Astrocyte (in vitro differentiated cells and primary cell): ENCODE data around the gene PDE4DIP.
"Not testable (repeated sequence)": the region's sequence is repeated elsewhere in the genome, so short reads cannot be mapped to it uniquely, and the experiment has no call there.

Experiments
- EZH2 ChIP-seq: IDR thresholded peaks from 2 replicates; pipeline ENCODE4 v1.6.1; 2012; ENCODE audit warnings: mild to moderate bottlenecking, low read length, inconsistent platforms; ENCODE audit not compliant: insufficient read depth
- TF ChIP-seq, protein P1 (sequence below): IDR thresholded peaks from 2 replicates; pipeline ENCODE4 v1.5.1; 2011; ENCODE audit warnings: low read depth, mild to moderate bottlenecking, inconsistent platforms, low read length, moderate library complexity; ENCODE audit not compliant: insufficient read depth

DNA sequence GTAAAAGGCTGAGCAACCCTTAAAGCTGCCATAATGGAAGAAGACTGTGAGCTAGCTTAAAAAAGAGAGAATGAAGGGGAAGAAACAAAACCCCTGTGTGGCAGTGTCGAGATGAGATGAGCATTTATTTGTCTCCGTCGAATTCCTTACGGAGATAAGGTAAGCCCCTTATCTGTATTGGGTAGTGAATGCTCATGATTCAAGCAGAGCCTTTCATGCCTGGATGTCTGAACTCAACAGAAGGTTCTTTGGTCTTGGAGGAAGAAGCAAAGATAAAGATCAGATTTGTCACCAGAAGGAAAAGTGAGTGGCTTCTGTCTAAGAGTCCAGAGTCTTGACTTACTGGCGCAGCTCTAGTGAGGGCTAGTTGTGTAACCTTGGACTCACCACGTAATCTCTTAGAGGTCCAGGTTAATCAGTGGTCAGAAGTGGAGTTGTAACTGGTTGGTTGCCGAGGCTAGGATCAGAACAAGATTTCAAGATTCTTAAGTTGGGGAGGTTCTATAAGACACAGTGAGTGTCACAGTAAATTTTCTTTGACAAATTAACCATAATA lies 146.1 kb downstream of the PDE4DIP start:
- TF ChIP-seq, protein P1, sequence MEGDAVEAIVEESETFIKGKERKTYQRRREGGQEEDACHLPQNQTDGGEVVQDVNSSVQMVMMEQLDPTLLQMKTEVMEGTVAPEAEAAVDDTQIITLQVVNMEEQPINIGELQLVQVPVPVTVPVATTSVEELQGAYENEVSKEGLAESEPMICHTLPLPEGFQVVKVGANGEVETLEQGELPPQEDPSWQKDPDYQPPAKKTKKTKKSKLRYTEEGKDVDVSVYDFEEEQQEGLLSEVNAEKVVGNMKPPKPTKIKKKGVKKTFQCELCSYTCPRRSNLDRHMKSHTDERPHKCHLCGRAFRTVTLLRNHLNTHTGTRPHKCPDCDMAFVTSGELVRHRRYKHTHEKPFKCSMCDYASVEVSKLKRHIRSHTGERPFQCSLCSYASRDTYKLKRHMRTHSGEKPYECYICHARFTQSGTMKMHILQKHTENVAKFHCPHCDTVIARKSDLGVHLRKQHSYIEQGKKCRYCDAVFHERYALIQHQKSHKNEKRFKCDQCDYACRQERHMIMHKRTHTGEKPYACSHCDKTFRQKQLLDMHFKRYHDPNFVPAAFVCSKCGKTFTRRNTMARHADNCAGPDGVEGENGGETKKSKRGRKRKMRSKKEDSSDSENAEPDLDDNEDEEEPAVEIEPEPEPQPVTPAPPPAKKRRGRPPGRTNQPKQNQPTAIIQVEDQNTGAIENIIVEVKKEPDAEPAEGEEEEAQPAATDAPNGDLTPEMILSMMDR = not testable (repeated sequence)
- not testable (repeated sequence) for TF ChIP-seq EZH2
